ENCODE data around the gene GLB1L2.

GRCh38 chr11:134404575-134405341, 73.0 kb downstream of the GLB1L2 start:
- TF ChIP-seq CTCF (conservative IDR thresholded peaks at IDR 0.05; ENCODE audit: low read length) (no peak), EZH2phosphoT487 (IDR thresholded peaks at IDR 0.05; ENCODE audit: borderline replicate concordance) (no peak)
